GM23338 (cell line): ENCODE data around the gene APCDD1L. TPM values are rescaled to one million over a fixed set of nuclear protein-coding genes. Genes with fewer than 3 reads are reported as not detected.
"Not testable (repeated sequence)": the region's sequence is repeated elsewhere in the genome, so short reads cannot be mapped to it uniquely, and the experiment has no call there.

Source experiments
- ATAC-seq: fragments of 200-7000 bp; cut with Tn5 transposase; 3 replicates; pipeline ENCODE4 v1.9.1; 2020
- DNase-seq: peaks from one replicate; pipeline ENCODE4 v3.0.0-alpha.2; 2015; ENCODE audit warnings: low spot score
- H2AFZ ChIP-seq: fragments of 200-600 bp; sonication (generic); 2 replicates; pipeline ENCODE4 v1.8.0; 2016; ENCODE audit warnings: antibody characterized with exemption, mild to moderate bottlenecking, moderate library complexity
- H3F3A ChIP-seq: fragments of 200-600 bp; sonication (generic); replicated peaks from 2 replicates; pipeline ENCODE4 v1.8.0; 2017; ENCODE audit warnings: antibody characterized with exemption, mixed run types, low read depth
- H3K27ac ChIP-seq: fragments of 200-600 bp; sonication (generic); 2 replicates; pipeline ENCODE4 v1.6.1; 2016; ENCODE audit warnings: low read depth
- H3K27me3 ChIP-seq: fragments of 200-600 bp; sonication (generic); 2 replicates; pipeline ENCODE4 v1.8.0; 2016; ENCODE audit warnings: mild to moderate bottlenecking, mixed run types, moderate library complexity; ENCODE audit not compliant: insufficient read depth
- H3K36me3 ChIP-seq: fragments of 200-600 bp; sonication (generic); 2 replicates; pipeline ENCODE4 v1.8.0; 2016; ENCODE audit warnings: mild to moderate bottlenecking; ENCODE audit not compliant: insufficient read depth
- H3K4me1 ChIP-seq: fragments of 200-600 bp; sonication (generic); 2 replicates; pipeline ENCODE4 v1.8.0; 2016; ENCODE audit warnings: mild to moderate bottlenecking, moderate library complexity; ENCODE audit not compliant: insufficient read depth
- H3K4me2 ChIP-seq: fragments of 200-600 bp; sonication (generic); 2 replicates; pipeline ENCODE4 v1.7.1; 2017; ENCODE audit warnings: mixed run types
- H3K4me3 ChIP-seq: fragments of 200-600 bp; sonication (generic); 2 replicates; pipeline ENCODE4 v1.6.1; 2016; ENCODE audit warnings: mixed run types
- H3K79me2 ChIP-seq: fragments of 200-600 bp; sonication (generic); replicated peaks from 2 replicates; pipeline ENCODE4 v1.8.0; 2017; ENCODE audit warnings: mild to moderate bottlenecking; ENCODE audit not compliant: insufficient read depth
- H3K9me2 ChIP-seq: fragments of 200-600 bp; sonication (generic); 2 replicates; pipeline ENCODE4 v1.8.0; 2017; ENCODE audit not compliant: insufficient read depth
- H4K20me1 ChIP-seq: fragments of 200-600 bp; sonication (generic); replicated peaks from 2 replicates; pipeline ENCODE4 v1.8.0; 2017; ENCODE audit warnings: mild to moderate bottlenecking; ENCODE audit not compliant: insufficient read depth
- H3K27ac Mint-ChIP-seq: 2 replicates; pipeline ENCODE4 v1.8.0; 2020; ENCODE audit warnings: inconsistent platforms, mild to moderate bottlenecking, moderate library complexity, mixed read lengths
- H3K27me3 Mint-ChIP-seq: 3 replicates; pipeline ENCODE4 v1.8.0; 2022; ENCODE audit warnings: low read depth, mild to moderate bottlenecking, moderate library complexity, mixed read lengths, inconsistent platforms; ENCODE audit not compliant: insufficient read depth, poor library complexity
- H3K36me3 Mint-ChIP-seq: 3 replicates; pipeline ENCODE4 v1.8.0; 2021; ENCODE audit warnings: low read depth, mild to moderate bottlenecking, inconsistent platforms, moderate library complexity, mixed read lengths
- H3K4me1 Mint-ChIP-seq: 3 replicates; pipeline ENCODE4 v1.8.0; 2020; ENCODE audit warnings: mild to moderate bottlenecking, inconsistent platforms, mixed read lengths
- H3K4me3 Mint-ChIP-seq: 3 replicates; pipeline ENCODE4 v1.8.0; 2021; ENCODE audit warnings: moderate library complexity, mild to moderate bottlenecking, inconsistent platforms, mixed read lengths
- H3K9me3 Mint-ChIP-seq: 3 replicates; pipeline ENCODE4 v1.8.0; 2020; ENCODE audit warnings: moderate library complexity, mild to moderate bottlenecking, inconsistent platforms, mixed read lengths
- polyA plus RNA-seq: library from polyadenylated mRNA; unstranded; fragments of >200 nt; fragmentation: Nextera tagmentation; extraction: Ambion mirVana; gene quantifications from 2 replicates; pipeline ENCODE4 v1.2.1, GENCODE V29; 2016
- total RNA-seq: library from RNA; depleted of rRNA; stranded (reverse); fragments of >200 nt; shearing (Covaris generic); gene quantifications from 2 replicates; pipeline ENCODE4 v1.2.3, GENCODE V29; 2014; rRNA removed

Gene APCDD1L
- total and polyA plus RNA-seq, 2 experiments from 2014 or later, result 1.8 to 4.6 TPM

DNA sequence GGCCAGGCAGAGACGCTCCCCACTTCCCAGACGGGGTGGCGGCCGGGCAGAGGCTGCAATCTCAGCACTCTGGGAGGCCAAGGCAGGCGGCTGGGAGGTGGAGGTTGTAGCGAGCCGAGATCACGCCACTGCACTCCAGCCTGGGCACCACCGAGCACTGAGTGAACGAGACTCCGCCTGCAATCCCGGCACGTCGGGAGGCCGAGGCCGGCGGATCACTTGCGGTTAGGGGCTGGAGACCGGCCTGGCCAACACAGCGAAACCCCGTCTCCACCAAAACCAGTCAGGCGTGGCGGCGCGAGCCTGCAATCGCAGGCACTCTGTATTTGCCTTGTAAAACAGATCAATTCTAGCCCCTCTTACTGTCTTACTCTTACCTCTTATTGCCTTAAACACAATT is 100.4 kb downstream of the APCDD1L start:
- H4K20me1 ChIP-seq, DNase-seq, H3K9me2 ChIP-seq, ATAC-seq, H3K4me2 ChIP-seq, H3F3A ChIP-seq, H3K27ac ChIP-seq, H3K27ac Mint-ChIP-seq, H3K36me3 ChIP-seq, H2AFZ ChIP-seq, H3K27me3 Mint-ChIP-seq, H3K27me3 ChIP-seq, H3K4me3 Mint-ChIP-seq, H3K4me3 ChIP-seq: not testable (repeated sequence)
- H3K79me2 ChIP-seq, result peaks cover 61% of the 10 kb centered on the region
- Mint-ChIP-seq H3K4me1 (peaks cover 36% of the 10 kb centered on the region), H3K36me3 (peaks cover 32% of the 10 kb centered on the region), H3K9me3 (peaks cover 19% of the 10 kb centered on the region)
- peaks cover 25% of the 10 kb centered on the region for H3K4me1 ChIP-seq

DNA sequence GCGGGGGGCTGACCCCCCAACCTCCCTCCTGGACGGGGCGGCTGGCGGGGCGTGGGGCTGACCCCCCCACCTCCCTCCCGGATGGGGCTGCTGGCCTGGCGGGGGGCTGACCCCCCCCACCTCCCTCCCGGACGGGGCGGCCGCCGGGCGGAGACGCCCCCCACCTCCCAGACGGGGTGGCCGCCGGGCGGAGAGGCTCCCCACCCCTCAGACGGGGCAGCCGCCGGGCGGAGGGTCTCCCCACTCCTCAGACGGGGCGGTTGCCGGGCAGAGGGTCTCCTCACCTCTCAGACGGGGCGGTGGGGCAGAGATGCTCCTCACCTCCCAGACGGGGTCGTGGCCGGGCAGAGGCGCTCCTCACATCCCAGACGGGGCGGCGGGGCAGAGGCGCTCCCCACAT is 101.0 kb downstream of the APCDD1L start:
- not testable (repeated sequence) for H3K4me3 ChIP-seq, H3K36me3 ChIP-seq, DNase-seq, H3K27me3 Mint-ChIP-seq, H3K9me2 ChIP-seq, H3K4me3 Mint-ChIP-seq, H3K27ac Mint-ChIP-seq, H3F3A ChIP-seq, H3K27me3 ChIP-seq, ATAC-seq, H2AFZ ChIP-seq, H4K20me1 ChIP-seq, H3K27ac ChIP-seq, H3K4me2 ChIP-seq
- H3K36me3 Mint-ChIP-seq, result peaks cover 27% of the 10 kb centered on the region
- peaks cover 42% of the 10 kb centered on the region for H3K4me1 Mint-ChIP-seq
- H3K4me1 ChIP-seq, result peaks cover 30% of the 10 kb centered on the region
- H3K9me3 Mint-ChIP-seq, result peaks cover 19% of the 10 kb centered on the region
- peaks cover 67% of the 10 kb centered on the region for H3K79me2 ChIP-seq

Other genes with a start within 250 kb of the APCDD1L start
- 6.0 and 6.8 TPM in 2 replicates for gene RAB22A, start 205.7 kb downstream of the APCDD1L start, total RNA-seq
- gene RAB22A, start 205.7 kb downstream of the APCDD1L start, polyA plus RNA-seq, result 3.1 and 3.3 TPM in 2 replicates
- 22.9 and 24.7 TPM in 2 replicates for gene VAPB, start 126.2 kb downstream of the APCDD1L start, total RNA-seq
- 17.4 and 18.8 TPM in 2 replicates for gene VAPB, start 126.2 kb downstream of the APCDD1L start, polyA plus RNA-seq
- gene STX16, start 135.9 kb upstream of the APCDD1L start, total RNA-seq, result 66.5 and 70.5 TPM in 2 replicates
- gene STX16, start 135.9 kb upstream of the APCDD1L start, polyA plus RNA-seq, result 27.7 and 31.2 TPM in 2 replicates
- gene NPEPL1, start 177.4 kb upstream of the APCDD1L start, total RNA-seq, result 24.1 and 30.0 TPM in 2 replicates
- 17.8 and 23.5 TPM in 2 replicates for gene NPEPL1, start 177.4 kb upstream of the APCDD1L start, polyA plus RNA-seq